WERI-Rb-1 (cell line): ENCODE data around the gene SEZ6L.

Experiments used
- DNase-seq: peaks from one replicate; pipeline ENCODE4 v3.0.0-alpha.2; 2020
- H3K27ac ChIP-seq: fragments of 250-450 bp; sonication (Bioruptor Pico); 2 replicates; pipeline ENCODE4 v1.5.1; 2020; ENCODE audit warnings: mild to moderate bottlenecking, moderate library complexity
- H3K27me3 ChIP-seq: fragments of 250-450 bp; sonication (Bioruptor Pico); 2 replicates; pipeline ENCODE4 v1.5.1; 2021; ENCODE audit warnings: mild to moderate bottlenecking, low read depth, moderate library complexity; ENCODE audit not compliant: insufficient read depth, severe bottlenecking
- H3K36me3 ChIP-seq: fragments of 250-450 bp; sonication (Bioruptor Pico); 2 replicates; pipeline ENCODE4 v1.5.1; 2020; ENCODE audit warnings: mild to moderate bottlenecking, moderate library complexity
- H3K4me3 ChIP-seq: 2 replicates; pipeline ENCODE4 v1.5.1; 2011; ENCODE audit warnings: low read depth, mild to moderate bottlenecking, control low read depth, low read length
- H3K9me3 ChIP-seq: fragments of 250-450 bp; sonication (Bioruptor Pico); 2 replicates; pipeline ENCODE4 v1.5.1; 2021; ENCODE audit warnings: mild to moderate bottlenecking, moderate library complexity; ENCODE audit not compliant: severe bottlenecking
- CTCF ChIP-seq: IDR thresholded peaks from 2 replicates; pipeline ENCODE4 v1.5.1; 2011; ENCODE audit warnings: low read depth, mild to moderate bottlenecking, control low read depth, inconsistent platforms, low read length

Gene SEZ6L

GRCh38 chr22:26235792-26236487 lies 66.7 kb downstream of the SEZ6L start:
- TF ChIP-seq CTCF = no peak
- peaks cover 63% of the 10 kb centered on the region for H3K27me3 ChIP-seq

GRCh38 chr22:26236991-26237390 lies 67.7 kb downstream of the SEZ6L start:
- H3K36me3 ChIP-seq = no peaks in the 10 kb centered on the region
- peaks cover 66% of the 10 kb centered on the region for H3K27me3 ChIP-seq
- TF ChIP-seq CTCF = no peak
- no peaks in the 10 kb centered on the region for H3K9me3 ChIP-seq
- H3K4me3 ChIP-seq = no peak overlapping the region
- H3K27ac ChIP-seq = no peak overlapping the region
- DNase-seq = no peak

More at GRCh38 chr22:26235792-26236487, 66.7 kb downstream of the SEZ6L start:
- Histone ChIP-seq H3K36me3 (no peaks in the 10 kb centered on the region), H3K9me3 (no peaks in the 10 kb centered on the region), H3K4me3 (no peak overlapping the region), H3K27ac (no peak overlapping the region)
- no peak for DNase-seq

- H3K4me3 ChIP-seq = no peak overlapping the region
- no peaks in the 10 kb centered on the region for H3K36me3 ChIP-seq
- no peak for DNase-seq
- H3K9me3 ChIP-seq = no peaks in the 10 kb centered on the region
- no peak for TF ChIP-seq CTCF
- peaks cover 60% of the 10 kb centered on the region for H3K27me3 ChIP-seq
- H3K27ac ChIP-seq = no peak overlapping the region
Observed at GRCh38 chr22:26238596-26238995, 69.3 kb downstream of the SEZ6L start.

GRCh38 chr22:26239581-26239980 lies 70.3 kb downstream of the SEZ6L start:
- no peak for DNase-seq
- TF ChIP-seq CTCF = no peak
- H3K36me3 ChIP-seq = no peaks in the 10 kb centered on the region
- no peak overlapping the region for H3K27ac ChIP-seq
- no peak overlapping the region for H3K4me3 ChIP-seq
- peaks cover 58% of the 10 kb centered on the region for H3K27me3 ChIP-seq
- H3K9me3 ChIP-seq = no peaks in the 10 kb centered on the region

- H3K27me3 ChIP-seq = peaks cover 63% of the 10 kb centered on the region
- no peak overlapping the region for H3K27ac ChIP-seq
- H3K36me3 ChIP-seq = no peaks in the 10 kb centered on the region
- no peak for TF ChIP-seq CTCF
- H3K9me3 ChIP-seq = no peaks in the 10 kb centered on the region
- H3K4me3 ChIP-seq = no peak overlapping the region
- no peak for DNase-seq
Observed at GRCh38 chr22:26241361-26241760, 72.1 kb downstream of the SEZ6L start.

- no peaks in the 10 kb centered on the region for H3K36me3 ChIP-seq
- H3K9me3 ChIP-seq = no peaks in the 10 kb centered on the region
- no peak for TF ChIP-seq CTCF
- no peak overlapping the region for H3K27ac ChIP-seq
- DNase-seq = no peak
- H3K4me3 ChIP-seq = no peak overlapping the region
- peaks cover 55% of the 10 kb centered on the region for H3K27me3 ChIP-seq
Observed at GRCh38 chr22:26245001-26245400, 75.7 kb downstream of the SEZ6L start.
